ENCODE measurements around the gene TACC2. TPM values are rescaled to one million over a fixed set of nuclear protein-coding genes. Genes with fewer than 3 reads are reported as not detected.
A peak's percentile ranks its signal among the peaks of the same experiment; 100 is the strongest.

Gene TACC2
- total and polyA plus RNA-seq, 5 donors from 2014 or later, result not detected

DNA sequence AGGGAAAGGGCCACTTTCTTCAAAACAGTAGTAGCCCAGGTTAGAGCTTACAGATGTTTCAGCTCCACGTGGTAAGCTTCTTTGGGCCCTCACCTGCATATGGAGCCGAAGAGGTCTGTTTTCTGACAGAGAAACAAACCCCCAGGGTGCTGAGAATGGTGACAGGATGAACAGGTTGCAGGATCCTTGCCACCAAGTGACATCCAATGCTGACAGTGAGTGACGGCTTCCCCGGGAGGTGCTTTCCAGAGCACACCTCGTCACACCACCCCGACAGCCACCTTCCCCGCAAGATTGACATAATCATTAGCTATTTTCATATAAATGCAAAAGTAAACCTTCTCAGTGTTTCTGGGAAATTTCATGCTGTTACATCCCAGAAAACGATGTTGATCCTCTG is 172.8 kb downstream of the TACC2 start:
- Histone ChIP-seq H3K36me3 (ENCODE audit: control insufficient read depth, insufficient read depth, low read length) (no peaks in the 10 kb centered on the region), H3K9me3 (ENCODE audit: control insufficient read depth in 2 of 2, low read length in 2 of 2) (no peaks in the 10 kb centered on the region), H3K4me3 (ENCODE audit: low read depth, low read length) (no peak overlapping the region), H3K27me3 (ENCODE audit: control insufficient read depth, insufficient read depth, low read length) (peaks cover 18% of the 10 kb centered on the region), H3K4me1 (ENCODE audit: control insufficient read depth, insufficient read depth, low read length, poor library complexity, severe bottlenecking) (peaks cover 3% of the 10 kb centered on the region), H3K27ac (ENCODE audit: insufficient read depth, low read length, poor library complexity, severe bottlenecking) (no peak overlapping the region)
- H3K4me1 Mint-ChIP-seq, result peaks cover 0 to 7% (median 3%) of the 10 kb centered on the region in 4 donors
- peaks cover 54% of the 10 kb centered on the region for H3K27me3 Mint-ChIP-seq
- H3K9me3 Mint-ChIP-seq, result peaks cover 0 to 2% (median 0%) of the 10 kb centered on the region in 7 donors
- H3K4me3 Mint-ChIP-seq, result no peak overlapping the region
- DNase-seq (no peak), ATAC-seq (ENCODE audit: low read depth in 2 of 2) (no peak)
- no peak overlapping the region for H3K27ac Mint-ChIP-seq
- no peaks in the 10 kb centered on the region for H3K36me3 Mint-ChIP-seq

DNA sequence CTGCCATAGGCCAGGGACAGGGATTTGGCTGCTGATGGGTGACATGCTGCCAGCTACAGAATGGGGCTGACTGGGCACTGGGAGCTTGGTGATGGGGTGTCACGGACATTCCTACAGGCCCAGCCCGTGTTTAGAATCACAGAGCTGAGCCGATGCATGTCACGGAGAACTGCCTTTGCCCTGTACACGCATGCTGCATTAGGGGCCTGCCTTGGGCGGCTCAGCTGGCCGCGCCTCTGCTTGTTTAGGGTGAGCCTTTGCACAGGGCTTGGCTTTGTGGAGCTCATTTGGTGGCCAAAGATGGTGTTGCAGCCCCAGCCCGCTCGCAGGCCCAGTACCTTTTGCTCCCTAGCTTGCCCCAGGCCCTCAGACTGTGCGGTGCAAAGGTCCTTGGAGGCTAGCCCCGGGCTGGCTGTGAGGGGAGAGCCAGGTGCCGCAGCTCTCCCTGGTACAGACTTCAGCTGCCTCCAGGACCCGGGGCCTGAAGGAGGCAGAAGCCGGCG is 173.8 kb downstream of the TACC2 start:
- H3K27ac Mint-ChIP-seq, result no peak overlapping the region
- H3K36me3 ChIP-seq (ENCODE audit: control insufficient read depth, insufficient read depth, low read length), result no peaks in the 10 kb centered on the region
- ATAC-seq (ENCODE audit: low read depth in 2 of 2) (no peak), DNase-seq (no peak)
- no peak overlapping the region for H3K4me3 ChIP-seq (ENCODE audit: low read depth, low read length)
- H3K4me3 Mint-ChIP-seq, result peak overlapping the region in 1 of 4 donors; percentile 29
- H3K9me3 ChIP-seq (ENCODE audit: control insufficient read depth in 2 of 2, low read length in 2 of 2), result no peaks in the 10 kb centered on the region
- H3K4me1 Mint-ChIP-seq, result peaks cover 0 to 7% (median 3%) of the 10 kb centered on the region in 4 donors
- peaks cover 21% of the 10 kb centered on the region for H3K27me3 ChIP-seq (ENCODE audit: control insufficient read depth, insufficient read depth, low read length)
- no peaks in the 10 kb centered on the region for H3K36me3 Mint-ChIP-seq
- peaks cover 3% of the 10 kb centered on the region for H3K4me1 ChIP-seq (ENCODE audit: control insufficient read depth, insufficient read depth, low read length, poor library complexity, severe bottlenecking)
- H3K27ac ChIP-seq (ENCODE audit: insufficient read depth, low read length, poor library complexity, severe bottlenecking), result no peak overlapping the region
- H3K27me3 Mint-ChIP-seq, result peaks cover 49% of the 10 kb centered on the region
- peaks cover 0 to 2% (median 0%) of the 10 kb centered on the region in 7 donors for H3K9me3 Mint-ChIP-seq

DNA sequence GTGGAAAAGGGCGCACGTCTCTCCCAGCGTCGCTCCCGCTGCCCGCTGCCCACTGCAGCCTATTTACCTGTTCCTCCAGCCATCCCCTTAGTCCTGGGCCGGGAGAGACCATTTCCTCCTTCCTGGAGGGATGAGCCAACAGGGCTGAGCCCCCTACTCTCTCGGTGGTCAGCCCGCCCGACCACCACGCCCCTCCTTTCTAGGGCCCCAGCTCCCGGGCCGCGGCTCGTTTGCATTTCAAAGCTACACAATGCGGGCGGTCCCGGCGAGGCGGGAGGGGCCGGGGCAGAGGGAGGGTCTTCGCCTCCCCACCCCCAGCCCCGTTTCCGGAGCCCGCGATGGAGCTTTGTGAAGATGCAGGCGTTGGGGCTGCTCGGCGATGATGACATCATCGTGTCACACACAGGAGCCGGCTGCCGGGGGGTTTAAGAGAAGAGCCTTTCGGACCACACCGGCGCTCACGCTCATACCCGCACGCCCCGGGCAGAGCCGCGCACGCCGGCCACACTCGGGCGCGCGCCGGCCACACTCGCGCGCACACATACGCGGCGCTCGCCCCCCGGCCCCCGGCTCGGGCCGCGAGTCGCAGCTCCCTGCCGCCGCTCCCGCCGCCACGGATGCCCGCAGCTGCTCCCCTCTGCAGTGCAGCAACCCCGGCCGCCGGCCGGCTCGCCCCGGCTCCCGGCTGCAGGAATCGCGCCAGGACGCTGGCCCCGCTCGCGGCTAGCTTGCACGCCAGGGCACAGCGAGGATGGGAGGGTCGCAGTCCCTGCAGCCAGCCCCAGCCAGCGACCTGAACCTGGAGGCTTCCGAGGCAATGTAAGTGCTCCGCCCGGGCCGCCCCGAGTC is 174.4 kb downstream of the TACC2 start:
- peaks cover 0 to 2% (median 0%) of the 10 kb centered on the region in 7 donors for H3K9me3 Mint-ChIP-seq
- Histone ChIP-seq H3K36me3 (ENCODE audit: control insufficient read depth, insufficient read depth, low read length) (no peaks in the 10 kb centered on the region), H3K9me3 (ENCODE audit: control insufficient read depth in 2 of 2, low read length in 2 of 2) (no peaks in the 10 kb centered on the region), H3K27me3 (ENCODE audit: control insufficient read depth, insufficient read depth, low read length) (peaks cover 21% of the 10 kb centered on the region), H3K27ac (ENCODE audit: insufficient read depth, low read length, poor library complexity, severe bottlenecking) (no peak overlapping the region), H3K4me1 (ENCODE audit: control insufficient read depth, insufficient read depth, low read length, poor library complexity, severe bottlenecking) (peaks cover 3% of the 10 kb centered on the region), H3K4me3 (ENCODE audit: low read depth, low read length) (no peak overlapping the region)
- DNase-seq (no peak), ATAC-seq (ENCODE audit: low read depth in 2 of 2) (no peak)
- peaks cover 0 to 7% (median 3%) of the 10 kb centered on the region in 4 donors for H3K4me1 Mint-ChIP-seq
- no peaks in the 10 kb centered on the region for H3K36me3 Mint-ChIP-seq
- no peak overlapping the region for H3K4me3 Mint-ChIP-seq
- no peak overlapping the region for H3K27ac Mint-ChIP-seq
- peaks cover 45% of the 10 kb centered on the region for H3K27me3 Mint-ChIP-seq

DNA sequence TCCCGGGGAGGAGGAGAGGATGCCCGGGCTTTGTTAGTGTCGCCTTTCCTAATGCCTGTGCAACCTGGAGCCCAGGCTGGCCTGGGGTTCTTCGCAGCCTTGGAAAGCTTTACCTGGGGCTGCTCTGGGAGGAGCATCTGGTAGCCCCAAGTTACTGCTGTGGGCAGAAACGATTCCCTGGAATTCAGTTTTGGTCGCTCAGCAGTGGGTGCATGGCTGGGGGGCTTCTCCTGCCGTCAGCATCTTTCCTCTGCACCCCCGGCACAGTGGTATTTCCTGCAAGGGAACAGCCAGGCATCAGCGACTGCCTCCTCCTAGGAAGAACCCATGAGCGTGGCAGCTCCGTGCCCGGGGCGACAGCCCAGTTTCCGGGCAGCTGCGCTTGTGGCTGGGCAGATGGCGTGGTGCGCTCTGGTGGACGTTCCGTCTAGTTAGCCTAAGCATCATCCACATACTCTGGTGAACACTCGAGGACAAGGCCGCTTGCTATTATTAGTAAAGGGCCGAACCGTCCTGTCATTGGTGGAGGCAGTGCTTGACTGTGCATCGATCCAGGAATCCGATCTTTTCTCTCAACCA is 175.1 kb downstream of the TACC2 start:
- no peaks in the 10 kb centered on the region for H3K36me3 Mint-ChIP-seq
- H3K4me1 Mint-ChIP-seq, result peaks cover 0 to 7% (median 3%) of the 10 kb centered on the region in 4 donors
- peaks cover 3% of the 10 kb centered on the region for H3K4me1 ChIP-seq (ENCODE audit: control insufficient read depth, insufficient read depth, low read length, poor library complexity, severe bottlenecking)
- DNase-seq (no peak), ATAC-seq (ENCODE audit: low read depth in 2 of 2) (no peak)
- H3K36me3 ChIP-seq (ENCODE audit: control insufficient read depth, insufficient read depth, low read length), result no peaks in the 10 kb centered on the region
- peaks cover 48% of the 10 kb centered on the region for H3K27me3 Mint-ChIP-seq
- peaks cover 21% of the 10 kb centered on the region for H3K27me3 ChIP-seq (ENCODE audit: control insufficient read depth, insufficient read depth, low read length)
- no peak overlapping the region for H3K4me3 ChIP-seq (ENCODE audit: low read depth, low read length)
- H3K4me3 Mint-ChIP-seq, result peak overlapping the region in 1 of 4 donors; percentile 33
- H3K27ac ChIP-seq (ENCODE audit: insufficient read depth, low read length, poor library complexity, severe bottlenecking), result no peak overlapping the region
- no peaks in the 10 kb centered on the region for H3K9me3 ChIP-seq (ENCODE audit: control insufficient read depth in 2 of 2, low read length in 2 of 2)
- peaks cover 0 to 2% (median 0%) of the 10 kb centered on the region in 7 donors for H3K9me3 Mint-ChIP-seq
- no peak overlapping the region for H3K27ac Mint-ChIP-seq

DNA sequence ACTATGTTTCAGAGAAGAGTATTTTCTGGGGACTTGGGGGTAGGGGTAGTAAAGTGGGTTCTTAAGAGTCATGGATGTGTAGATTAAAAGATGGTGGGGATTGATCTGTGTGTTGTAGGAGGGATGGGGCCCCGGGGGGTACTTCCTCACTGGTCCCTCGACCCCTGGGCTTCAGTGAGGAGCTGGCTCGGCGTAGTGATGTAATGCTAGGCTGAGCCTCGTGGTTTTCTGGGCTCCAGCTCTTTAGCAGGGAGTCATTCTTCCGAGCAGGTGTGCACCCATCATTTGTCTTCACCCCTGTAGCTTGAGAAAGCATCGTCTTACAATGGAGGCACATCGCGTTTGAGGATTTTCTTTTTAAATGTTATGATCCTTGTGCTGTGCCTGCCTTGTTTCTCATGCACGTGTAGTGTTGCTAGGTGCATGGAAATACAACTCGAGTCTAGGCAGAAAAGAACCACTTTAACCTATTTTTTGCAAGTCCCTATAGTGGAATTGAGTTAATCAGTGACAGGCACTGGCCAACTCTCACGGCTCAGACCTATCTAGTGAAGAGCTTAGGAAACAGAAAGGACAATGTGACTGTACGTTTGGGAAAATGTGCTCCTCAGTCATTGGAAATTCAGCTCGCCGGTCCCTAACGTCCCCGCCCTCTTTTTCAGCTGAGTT is 176.0 kb downstream of the TACC2 start:
- H3K4me3 Mint-ChIP-seq, result peak overlapping the region in 1 of 4 donors; percentile 33
- ATAC-seq (ENCODE audit: low read depth in 2 of 2), result no peak
- peaks cover 51% of the 10 kb centered on the region for H3K27me3 Mint-ChIP-seq

DNA sequence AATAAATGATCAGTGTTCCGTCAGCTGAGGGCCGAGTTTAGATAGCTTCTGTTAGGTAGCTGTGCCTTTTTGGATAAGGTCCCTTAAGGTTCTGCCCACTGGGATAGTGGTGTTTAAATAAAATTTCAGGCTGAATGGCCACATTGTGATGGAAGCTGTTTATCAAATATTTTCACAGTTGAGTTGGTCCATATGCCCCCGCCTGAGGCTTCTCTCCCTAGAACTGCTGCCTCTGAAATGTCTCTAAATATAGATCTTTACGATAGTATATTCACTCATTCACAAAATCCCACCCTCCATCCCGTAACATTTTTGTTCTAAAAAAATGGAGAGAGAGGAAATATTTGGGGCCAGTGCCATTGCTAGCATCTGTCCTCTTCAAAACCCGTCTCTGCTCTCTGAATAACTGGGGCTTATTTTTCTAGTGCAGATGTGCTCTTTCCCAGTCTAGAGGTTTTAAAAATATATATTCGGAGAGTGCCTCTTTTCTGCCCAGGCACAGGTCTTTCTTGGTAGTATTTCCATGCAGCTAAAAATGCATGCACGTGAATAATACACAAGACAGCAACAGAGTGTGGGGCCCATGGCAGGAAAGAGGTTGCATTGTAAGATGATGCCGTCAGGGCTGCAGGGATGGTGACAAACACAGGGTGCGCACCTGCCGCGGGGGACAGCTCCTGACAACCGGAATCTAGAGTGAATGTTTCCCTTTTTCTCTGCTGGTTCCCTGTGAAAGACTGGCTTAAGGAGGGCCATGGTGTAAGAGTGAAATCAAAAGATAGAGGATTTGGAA is 176.7 kb downstream of the TACC2 start:
- Histone ChIP-seq H3K4me1 (ENCODE audit: control insufficient read depth, insufficient read depth, low read length, poor library complexity, severe bottlenecking) (peaks cover 3% of the 10 kb centered on the region), H3K36me3 (ENCODE audit: control insufficient read depth, insufficient read depth, low read length) (no peaks in the 10 kb centered on the region), H3K27ac (ENCODE audit: insufficient read depth, low read length, poor library complexity, severe bottlenecking) (no peak overlapping the region), H3K9me3 (ENCODE audit: control insufficient read depth in 2 of 2, low read length in 2 of 2) (no peaks in the 10 kb centered on the region), H3K4me3 (ENCODE audit: low read depth, low read length) (no peak overlapping the region), H3K27me3 (ENCODE audit: control insufficient read depth, insufficient read depth, low read length) (peaks cover 21% of the 10 kb centered on the region)
- Mint-ChIP-seq H3K27ac (no peak overlapping the region), H3K9me3 (peaks cover 0 to 3% (median 0%) of the 10 kb centered on the region in 7 donors), H3K4me1 (peaks cover 0 to 7% (median 3%) of the 10 kb centered on the region in 4 donors), H3K36me3 (no peaks in the 10 kb centered on the region), H3K4me3 (no peak overlapping the region), H3K27me3 (peaks cover 44% of the 10 kb centered on the region)
- ATAC-seq (ENCODE audit: low read depth in 2 of 2), result no peak
- DNase-seq, result no peak

More for the DNA sequence above, 176.0 kb downstream of the TACC2 start:
- Histone ChIP-seq H3K27me3 (ENCODE audit: control insufficient read depth, insufficient read depth, low read length) (peaks cover 21% of the 10 kb centered on the region), H3K36me3 (ENCODE audit: control insufficient read depth, insufficient read depth, low read length) (no peaks in the 10 kb centered on the region), H3K27ac (ENCODE audit: insufficient read depth, low read length, poor library complexity, severe bottlenecking) (no peak overlapping the region), H3K4me1 (ENCODE audit: control insufficient read depth, insufficient read depth, low read length, poor library complexity, severe bottlenecking) (peaks cover 3% of the 10 kb centered on the region), H3K9me3 (ENCODE audit: control insufficient read depth in 2 of 2, low read length in 2 of 2) (no peaks in the 10 kb centered on the region), H3K4me3 (ENCODE audit: low read depth, low read length) (no peak overlapping the region)
- peaks cover 0 to 2% (median 0%) of the 10 kb centered on the region in 7 donors for H3K9me3 Mint-ChIP-seq
- no peaks in the 10 kb centered on the region for H3K36me3 Mint-ChIP-seq
- no peak for DNase-seq
- H3K27ac Mint-ChIP-seq, result no peak overlapping the region
- peaks cover 0 to 7% (median 3%) of the 10 kb centered on the region in 4 donors for H3K4me1 Mint-ChIP-seq

DNA sequence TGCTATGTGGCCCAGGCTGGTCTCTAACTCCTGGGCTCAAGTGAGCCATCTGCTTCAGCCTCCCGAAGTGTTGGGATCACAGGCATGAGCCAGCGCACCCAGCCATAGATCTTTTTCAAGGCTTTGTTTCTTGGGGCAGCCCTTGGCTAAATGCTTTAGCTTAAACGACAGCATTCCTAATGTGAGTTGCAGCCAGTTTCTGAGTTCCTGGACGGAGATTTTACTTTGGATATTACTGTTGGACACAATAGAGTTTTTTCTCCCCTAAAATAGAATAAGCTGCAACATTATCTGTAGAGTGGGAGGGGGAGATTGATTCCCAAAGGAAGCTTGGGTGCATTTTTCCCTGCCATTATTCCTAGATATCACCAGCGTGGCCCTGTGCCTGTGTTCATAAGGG is 179.1 kb downstream of the TACC2 start:
- ATAC-seq (ENCODE audit: low read depth in 2 of 2), result no peak
- H3K9me3 Mint-ChIP-seq, result peaks cover 0 to 3% (median 0%) of the 10 kb centered on the region in 7 donors
- H3K4me3 Mint-ChIP-seq, result no peak overlapping the region
- H3K4me1 Mint-ChIP-seq, result peaks cover 0 to 7% (median 3%) of the 10 kb centered on the region in 4 donors
- no peaks in the 10 kb centered on the region for H3K9me3 ChIP-seq (ENCODE audit: control insufficient read depth in 2 of 2, low read length in 2 of 2)
- peaks cover 3% of the 10 kb centered on the region for H3K4me1 ChIP-seq (ENCODE audit: control insufficient read depth, insufficient read depth, low read length, poor library complexity, severe bottlenecking)
- H3K27me3 Mint-ChIP-seq, result peaks cover 30% of the 10 kb centered on the region
- no peak overlapping the region for H3K27ac ChIP-seq (ENCODE audit: insufficient read depth, low read length, poor library complexity, severe bottlenecking)
- H3K27me3 ChIP-seq (ENCODE audit: control insufficient read depth, insufficient read depth, low read length), result peaks cover 18% of the 10 kb centered on the region
- H3K36me3 Mint-ChIP-seq, result no peaks in the 10 kb centered on the region
- no peak overlapping the region for H3K27ac Mint-ChIP-seq
- no peak for DNase-seq
- no peak overlapping the region for H3K4me3 ChIP-seq (ENCODE audit: low read depth, low read length)
- H3K36me3 ChIP-seq (ENCODE audit: control insufficient read depth, insufficient read depth, low read length), result no peaks in the 10 kb centered on the region
